SKM-1 (cell line): ENCODE results near the gene NADK2.
"Not testable (repeated sequence)": the region's sequence is repeated elsewhere in the genome, so short reads cannot be mapped to it uniquely, and the experiment has no call there.

Experiments used
- DNase-seq: peaks from one replicate; lab custom pipeline; 2025; ENCODE audit not compliant: unreplicated experiment; lab: John Stamatoyannopoulos, UW

Gene NADK2

GRCh38 chr5:36209664-36210063 lies 32.1 kb downstream of the NADK2 start:
- no peak for DNase-seq

DNA sequence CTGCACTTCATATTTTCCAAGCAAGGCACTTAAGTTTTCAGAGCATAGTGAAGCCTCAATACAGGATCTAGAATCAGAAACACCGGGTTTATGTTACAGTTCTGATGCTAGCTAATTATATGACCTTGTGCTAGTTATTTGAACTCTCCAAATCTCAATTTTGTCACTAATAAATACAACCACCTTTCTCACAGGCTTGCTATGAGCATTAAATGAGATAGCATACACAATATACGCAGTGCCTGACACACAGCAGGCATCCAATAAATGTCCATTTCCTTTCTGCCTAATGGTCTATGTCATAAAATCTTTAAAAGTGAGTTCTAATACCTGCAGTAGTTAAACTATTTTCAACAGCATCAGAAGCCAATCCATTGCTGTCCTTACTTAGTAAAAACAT lies 32.9 kb downstream of the NADK2 start:
- no peak for DNase-seq

- no peak for DNase-seq
These were observed 34.8 kb downstream of the NADK2 start for GRCh38 chr5:36206913-36207312.

- no peak for DNase-seq
These were observed 36.4 kb downstream of the NADK2 start for GRCh38 chr5:36205329-36205728.

DNA sequence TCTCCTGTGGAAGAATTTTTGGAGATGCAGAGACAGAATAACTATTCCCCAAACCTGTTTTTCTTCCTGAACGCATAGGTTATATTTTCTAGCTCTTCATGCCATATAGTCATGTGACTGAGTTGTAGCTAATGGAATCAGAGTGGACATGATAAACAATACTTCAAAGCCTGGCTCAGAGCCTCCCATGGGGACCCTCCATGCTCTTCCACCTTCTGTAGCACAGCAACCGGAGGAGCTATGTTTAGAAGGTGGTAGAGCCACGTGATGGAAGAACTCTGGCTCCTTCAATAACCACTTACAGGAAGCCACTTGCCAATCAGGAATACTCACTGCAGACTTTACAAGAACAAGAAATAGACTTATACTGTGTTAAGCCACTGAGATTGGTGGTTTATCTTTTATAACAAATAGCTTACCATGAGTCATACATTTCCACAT lies 39.2 kb downstream of the NADK2 start:
- DNase-seq: no peak

DNA sequence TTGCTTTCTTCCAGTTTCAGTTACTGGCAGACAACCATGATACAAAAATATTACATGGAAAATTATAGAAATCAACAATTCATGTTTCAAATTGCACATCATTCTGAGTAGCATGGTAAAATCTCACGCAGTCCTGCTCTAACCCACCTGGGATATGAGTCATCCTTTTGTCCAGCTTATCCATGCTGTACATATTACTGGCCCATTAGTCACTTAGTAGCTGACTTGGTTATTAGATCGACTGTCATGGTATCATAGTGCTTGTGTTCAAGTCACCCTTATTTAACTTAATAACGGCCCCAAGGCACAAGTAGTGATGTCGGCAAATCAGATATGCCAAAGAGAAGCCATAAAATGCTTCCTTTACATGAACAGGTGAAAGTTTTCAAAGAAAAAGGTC lies 41.2 kb downstream of the NADK2 start:
- no peak for DNase-seq

DNA sequence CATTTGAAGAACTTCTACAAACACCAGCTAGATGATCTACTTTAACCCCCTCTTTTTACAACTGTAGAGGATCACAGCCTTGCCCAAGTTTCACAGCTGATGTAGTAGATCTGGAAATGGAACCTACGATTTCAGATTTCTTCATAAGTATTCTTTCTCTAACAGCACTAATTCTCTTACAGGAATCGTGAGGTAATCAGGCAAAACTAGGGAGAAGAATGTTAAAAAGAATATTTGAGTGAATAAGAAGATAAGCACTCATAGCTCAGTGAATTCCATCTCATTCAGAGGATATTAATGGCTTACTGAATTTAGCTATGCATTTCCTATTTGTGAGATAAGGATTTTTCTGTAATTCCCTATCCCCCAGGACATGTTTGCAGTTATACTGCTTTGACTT lies 42.1 kb downstream of the NADK2 start:
- no peak for DNase-seq

GRCh38 chr5:36198783-36199182 lies 42.9 kb downstream of the NADK2 start:
- not testable (repeated sequence) for DNase-seq

GRCh38 chr5:36198281-36198680 lies 43.4 kb downstream of the NADK2 start:
- no peak for DNase-seq

GRCh38 chr5:36193746-36194145 lies 48.0 kb downstream of the NADK2 start:
- no peak for DNase-seq

- DNase-seq: not testable (repeated sequence)
These were observed 57.3 kb downstream of the NADK2 start for GRCh38 chr5:36184408-36184807.

DNA sequence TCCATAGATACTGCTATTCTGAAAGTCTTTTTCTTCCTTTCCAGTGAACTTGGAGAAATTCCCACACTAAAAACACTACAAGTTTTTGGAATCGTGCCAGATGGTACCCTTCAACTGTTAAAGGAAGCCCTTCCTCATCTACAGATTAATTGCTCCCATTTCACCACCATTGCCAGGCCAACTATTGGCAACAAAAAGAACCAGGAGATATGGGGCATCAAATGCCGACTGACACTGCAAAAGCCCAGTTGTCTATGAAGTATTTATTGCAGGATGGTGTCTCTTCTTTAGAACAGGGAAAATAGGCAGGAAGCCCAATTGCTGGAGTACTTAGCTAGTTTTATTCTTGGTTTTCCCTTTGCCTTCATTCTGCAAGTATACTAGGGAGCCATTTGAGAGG lies 60.0 kb downstream of the NADK2 start:
- no peak for DNase-seq

GRCh38 chr5:36180556-36181350 lies 61.0 kb downstream of the NADK2 start:
- no peak for DNase-seq

- DNase-seq: no peak
These were observed 61.8 kb downstream of the NADK2 start for GRCh38 chr5:36179950-36180349.

- DNase-seq: no peak
These were observed 63.2 kb downstream of the NADK2 start for GRCh38 chr5:36178524-36178890.

- no peak for DNase-seq
These were observed 63.8 kb downstream of the NADK2 start for GRCh38 chr5:36177715-36178523.

DNA sequence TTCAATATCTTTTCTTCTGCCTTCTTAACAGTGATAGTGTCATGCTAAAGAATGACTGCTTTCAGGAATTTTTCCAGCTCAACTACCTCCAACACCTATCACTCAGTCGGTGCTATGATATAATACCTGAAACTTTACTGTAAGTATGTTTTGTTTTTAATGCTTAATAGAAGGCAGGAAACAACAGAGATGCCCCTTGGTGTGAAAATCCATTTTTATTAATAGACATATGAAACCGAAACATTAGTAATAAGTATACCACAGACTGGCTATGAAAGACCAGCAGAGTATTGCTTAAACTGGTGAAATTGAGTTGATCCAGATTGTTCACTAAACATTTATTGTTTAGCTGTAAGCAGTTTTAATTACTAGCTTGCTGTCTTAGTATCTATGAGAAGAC lies 64.6 kb downstream of the NADK2 start:
- DNase-seq: no peak

- DNase-seq: no peak
These were observed 66.7 kb downstream of the NADK2 start for GRCh38 chr5:36175043-36175442.

DNA sequence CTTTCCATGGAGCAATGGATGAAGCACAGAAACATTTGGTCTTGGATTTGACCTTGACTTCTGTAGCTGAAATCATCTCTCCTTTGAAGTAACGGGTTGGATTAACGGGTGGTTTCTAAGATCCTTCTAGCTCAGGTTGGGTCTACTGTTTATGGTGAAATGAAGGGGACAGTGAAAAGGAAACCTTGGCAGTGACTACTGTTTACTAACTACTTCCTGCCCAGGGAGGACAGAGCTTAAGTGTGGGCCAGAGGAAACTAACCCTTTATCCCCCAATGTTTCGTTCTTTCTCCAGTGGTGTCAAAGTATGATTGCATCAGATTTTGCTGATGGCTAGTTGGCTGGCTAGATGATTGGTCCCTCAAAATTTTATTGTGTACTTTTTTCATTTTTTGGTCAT lies 67.6 kb downstream of the NADK2 start:
- DNase-seq: no peak

DNA sequence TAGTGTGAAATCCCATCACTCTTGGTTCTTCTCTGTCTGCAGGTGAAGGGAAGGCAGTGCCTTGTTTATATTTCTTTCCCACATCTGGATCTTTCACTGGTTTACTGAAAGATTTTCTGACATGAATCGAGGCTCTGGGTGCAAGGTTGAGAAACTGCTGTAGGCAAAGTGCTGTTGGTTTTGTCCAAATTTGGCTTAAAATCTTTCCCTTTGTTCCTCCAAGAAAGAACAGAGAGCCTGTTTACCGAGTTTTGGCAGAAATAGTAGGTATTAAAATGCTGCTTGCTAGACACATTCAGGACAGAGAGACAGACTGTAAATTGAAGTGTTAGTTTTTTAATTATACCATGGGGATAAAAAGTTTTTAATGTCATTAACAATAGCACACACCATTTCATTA lies 68.3 kb downstream of the NADK2 start:
- no peak for DNase-seq

- DNase-seq: no peak
These were observed 69.1 kb downstream of the NADK2 start for GRCh38 chr5:36172599-36172998.

DNA sequence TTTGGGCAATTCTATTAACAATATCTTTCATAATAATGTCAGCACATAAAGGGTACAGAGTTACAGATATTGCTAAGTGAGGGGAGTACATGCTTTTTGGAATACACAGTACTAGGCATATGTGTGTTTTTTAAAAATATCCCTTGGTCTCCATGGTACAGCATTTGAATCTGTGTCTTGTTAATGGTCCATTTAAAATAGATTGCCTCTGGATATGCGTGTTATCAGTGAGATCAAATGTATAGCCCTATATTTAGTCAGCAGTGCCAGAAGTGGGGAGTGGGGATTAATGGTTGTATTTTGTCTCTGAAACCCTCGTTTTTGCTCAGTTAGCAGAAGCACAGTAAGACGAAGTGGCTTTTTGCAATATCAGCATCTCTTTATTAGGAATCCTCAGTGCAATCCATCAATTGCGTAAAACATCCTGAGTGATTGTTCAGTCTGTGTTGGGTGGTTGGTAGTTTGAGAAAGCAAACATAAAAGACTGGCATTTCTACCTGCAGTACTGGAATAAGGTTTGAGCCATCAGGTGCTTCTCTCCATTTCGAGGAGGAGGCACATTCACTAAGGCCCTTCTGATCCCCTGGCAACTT lies 70.8 kb downstream of the NADK2 start:
- DNase-seq: no peak
